ENCODE measurements around the gene CCR6.
"Not testable (repeated sequence)": the region's sequence is repeated elsewhere in the genome, so short reads cannot be mapped to it uniquely, and the experiment has no call there.

Gene CCR6

DNA sequence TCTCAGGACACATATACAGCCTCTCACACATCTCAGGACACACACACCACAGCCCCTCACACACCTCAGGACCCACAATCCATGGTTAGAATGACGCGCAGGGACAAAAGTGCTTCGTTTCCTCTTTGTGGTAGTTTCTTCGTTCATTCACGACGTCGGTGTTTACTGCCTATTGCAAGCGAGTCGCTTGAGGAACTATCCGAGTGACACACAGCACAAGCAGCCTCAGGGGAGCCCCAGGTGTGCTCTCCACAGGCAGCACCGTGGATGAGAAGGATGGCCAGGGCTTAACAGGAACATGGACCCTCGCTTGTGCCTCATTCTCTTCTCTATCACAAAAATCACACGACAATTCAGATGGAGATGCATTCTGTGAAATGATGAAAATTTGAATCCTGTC is 47.0 kb downstream of the CCR6 start:
- not testable (repeated sequence) for DNase-seq (ENCODE audit: low read depth)

DNA sequence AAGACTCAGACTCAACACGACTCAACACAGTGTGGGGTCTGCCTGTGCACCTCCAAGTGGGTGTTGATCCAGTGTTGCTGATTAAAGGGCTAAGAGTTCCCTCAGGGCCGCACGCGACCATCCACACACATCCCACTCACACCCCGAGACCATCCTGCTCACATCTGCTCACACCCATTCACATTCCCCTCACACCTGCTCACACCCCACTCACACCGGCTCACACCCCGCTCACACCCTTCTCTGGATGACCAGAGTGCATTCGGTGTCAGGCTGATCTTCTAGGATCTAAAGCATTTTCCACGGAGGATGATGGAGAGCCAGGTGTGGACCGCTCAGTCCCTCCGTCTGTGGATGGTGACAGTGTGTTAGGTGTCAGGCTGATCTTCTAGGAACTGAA is 48.4 kb downstream of the CCR6 start:
- not testable (repeated sequence) for DNase-seq (ENCODE audit: low read depth)

DNA sequence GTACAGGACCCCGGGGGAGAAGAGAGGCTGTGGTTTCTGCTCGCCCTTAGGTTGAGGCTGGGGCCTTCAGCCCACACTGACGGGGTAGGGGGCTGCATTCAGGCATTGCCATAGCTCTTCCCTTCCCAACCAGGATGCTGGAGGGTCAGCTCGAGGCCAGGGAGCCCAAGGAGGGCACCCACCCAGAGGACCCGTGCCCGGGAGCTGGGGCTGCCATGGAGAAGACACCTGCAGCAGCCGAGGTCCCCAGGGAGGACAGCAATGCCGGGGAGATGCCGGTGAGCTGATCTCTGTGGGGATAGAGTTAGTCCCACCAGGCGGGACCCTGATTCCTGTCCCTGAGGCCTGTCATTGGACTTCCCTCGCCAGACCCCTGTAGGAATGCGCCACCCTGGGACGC is 49.1 kb downstream of the CCR6 start:
- DNase-seq (ENCODE audit: low read depth): not testable (repeated sequence)

DNA sequence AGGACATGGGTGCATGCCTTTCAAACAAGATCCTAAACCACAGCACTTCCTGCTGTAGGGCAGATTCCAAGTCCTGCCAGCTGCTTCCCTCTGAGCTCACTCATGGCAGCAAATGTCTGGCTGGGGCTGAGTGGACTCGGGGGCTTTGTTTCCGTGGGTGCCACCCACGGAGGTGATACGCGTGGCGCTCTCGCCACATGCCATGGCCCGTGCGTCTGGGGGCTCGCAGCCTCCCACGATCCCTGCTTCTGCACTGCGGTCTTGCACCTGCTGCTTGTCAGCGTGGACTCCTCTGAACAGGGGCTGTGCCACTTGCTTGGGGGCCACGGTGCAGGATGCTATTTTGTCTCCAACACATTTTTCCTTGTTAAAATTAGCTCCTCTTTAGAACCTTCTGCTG is 54.4 kb downstream of the CCR6 start:
- not testable (repeated sequence) for DNase-seq (ENCODE audit: low read depth)

GRCh38 chr6:167178896-167179655 is 56.2 kb downstream of the CCR6 start:
- not testable (repeated sequence) for DNase-seq (ENCODE audit: low read depth)

DNA sequence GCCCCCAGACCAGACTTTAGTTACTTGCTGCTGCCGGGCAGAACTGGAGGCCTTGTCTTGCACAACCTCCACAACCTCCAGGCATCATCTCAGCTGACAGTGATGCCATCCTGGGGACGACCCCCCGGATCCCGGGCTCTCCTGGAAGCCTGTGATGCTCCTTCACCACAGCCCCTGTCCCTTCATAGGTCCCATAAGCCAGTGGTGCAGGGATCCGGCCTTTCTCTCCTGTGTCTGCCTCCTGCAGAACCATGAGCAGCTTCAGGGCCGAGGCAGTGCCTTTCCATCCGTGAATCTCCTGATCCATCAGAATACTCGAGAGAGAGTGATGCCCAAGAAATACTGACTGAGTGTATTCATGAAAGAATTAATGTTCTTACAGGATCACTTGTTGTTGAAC is 57.2 kb downstream of the CCR6 start:
- DNase-seq (ENCODE audit: low read depth): not testable (repeated sequence)

- DNase-seq (ENCODE audit: low read depth): not testable (repeated sequence)
Measured at GRCh38 chr6:167181351-167181750, 58.5 kb downstream of the CCR6 start.

DNA sequence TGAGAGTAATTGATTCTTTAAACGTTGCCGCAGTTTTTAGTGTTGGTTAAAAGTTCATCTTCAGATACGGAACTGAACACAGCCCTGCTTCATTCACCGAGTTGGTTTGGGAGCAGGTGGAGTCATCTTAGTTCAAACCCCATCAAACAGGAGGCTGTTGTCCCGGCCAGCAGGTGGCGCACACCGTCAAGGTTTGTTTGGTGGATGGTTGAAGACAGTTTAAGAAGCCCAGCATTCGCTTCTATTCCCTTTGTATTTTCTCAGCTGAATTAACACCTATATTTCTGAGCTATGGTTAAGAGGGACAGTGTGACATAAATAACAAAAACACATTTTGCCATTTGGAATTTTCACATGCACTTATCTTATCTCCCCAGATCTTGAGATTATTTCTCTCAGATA is 60.0 kb downstream of the CCR6 start:
- DNase-seq (ENCODE audit: low read depth): not testable (repeated sequence)

- DNase-seq (ENCODE audit: low read depth): not testable (repeated sequence)
Measured at GRCh38 chr6:167185101-167185500, 62.2 kb downstream of the CCR6 start.

- not testable (repeated sequence) for DNase-seq (ENCODE audit: low read depth)
Measured at GRCh38 chr6:167187275-167187674, 64.4 kb downstream of the CCR6 start.

All from stimulated activated CD8-positive, alpha-beta memory T cell treated with anti-CD3 and anti-CD28 coated beads, Interleukin-7, amount 100 ng/mL, for 24 hours (primary cell).